GM12875 (cell line): ENCODE results near the gene CDK14.

Source experiments
- H3K4me3 ChIP-seq: one replicate; pipeline ENCODE4 v1.5.1; 2011; ENCODE audit warnings: low read depth, low read length, control low read depth
- TF ChIP-seq, protein P1 (sequence below): IDR thresholded peaks from 2 replicates; pipeline ENCODE4 v1.5.1; 2011; ENCODE audit warnings: low read depth, mild to moderate bottlenecking, control low read depth, inconsistent platforms, low read length, moderate library complexity, borderline replicate concordance; ENCODE audit not compliant: insufficient read depth

Gene CDK14

GRCh38 chr7:90654718-90655427, 58.8 kb downstream of the CDK14 start:
- H3K4me3 ChIP-seq: no peak overlapping the region
- TF ChIP-seq, protein P1, sequence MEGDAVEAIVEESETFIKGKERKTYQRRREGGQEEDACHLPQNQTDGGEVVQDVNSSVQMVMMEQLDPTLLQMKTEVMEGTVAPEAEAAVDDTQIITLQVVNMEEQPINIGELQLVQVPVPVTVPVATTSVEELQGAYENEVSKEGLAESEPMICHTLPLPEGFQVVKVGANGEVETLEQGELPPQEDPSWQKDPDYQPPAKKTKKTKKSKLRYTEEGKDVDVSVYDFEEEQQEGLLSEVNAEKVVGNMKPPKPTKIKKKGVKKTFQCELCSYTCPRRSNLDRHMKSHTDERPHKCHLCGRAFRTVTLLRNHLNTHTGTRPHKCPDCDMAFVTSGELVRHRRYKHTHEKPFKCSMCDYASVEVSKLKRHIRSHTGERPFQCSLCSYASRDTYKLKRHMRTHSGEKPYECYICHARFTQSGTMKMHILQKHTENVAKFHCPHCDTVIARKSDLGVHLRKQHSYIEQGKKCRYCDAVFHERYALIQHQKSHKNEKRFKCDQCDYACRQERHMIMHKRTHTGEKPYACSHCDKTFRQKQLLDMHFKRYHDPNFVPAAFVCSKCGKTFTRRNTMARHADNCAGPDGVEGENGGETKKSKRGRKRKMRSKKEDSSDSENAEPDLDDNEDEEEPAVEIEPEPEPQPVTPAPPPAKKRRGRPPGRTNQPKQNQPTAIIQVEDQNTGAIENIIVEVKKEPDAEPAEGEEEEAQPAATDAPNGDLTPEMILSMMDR: no peak

- no peak overlapping the region for H3K4me3 ChIP-seq
- TF ChIP-seq, protein P1: no peak
These were observed 59.4 kb downstream of the CDK14 start for GRCh38 chr7:90655566-90655965.

GRCh38 chr7:90657481-90657880, 61.4 kb downstream of the CDK14 start:
- TF ChIP-seq, protein P1: no peak
- H3K4me3 ChIP-seq: no peak overlapping the region

GRCh38 chr7:90660100-90660499, 64.0 kb downstream of the CDK14 start:
- TF ChIP-seq, protein P1: no peak
- H3K4me3 ChIP-seq: no peak overlapping the region

- TF ChIP-seq, protein P1: no peak
- H3K4me3 ChIP-seq: no peak overlapping the region
These were observed 64.7 kb downstream of the CDK14 start for GRCh38 chr7:90660819-90661218.

DNA sequence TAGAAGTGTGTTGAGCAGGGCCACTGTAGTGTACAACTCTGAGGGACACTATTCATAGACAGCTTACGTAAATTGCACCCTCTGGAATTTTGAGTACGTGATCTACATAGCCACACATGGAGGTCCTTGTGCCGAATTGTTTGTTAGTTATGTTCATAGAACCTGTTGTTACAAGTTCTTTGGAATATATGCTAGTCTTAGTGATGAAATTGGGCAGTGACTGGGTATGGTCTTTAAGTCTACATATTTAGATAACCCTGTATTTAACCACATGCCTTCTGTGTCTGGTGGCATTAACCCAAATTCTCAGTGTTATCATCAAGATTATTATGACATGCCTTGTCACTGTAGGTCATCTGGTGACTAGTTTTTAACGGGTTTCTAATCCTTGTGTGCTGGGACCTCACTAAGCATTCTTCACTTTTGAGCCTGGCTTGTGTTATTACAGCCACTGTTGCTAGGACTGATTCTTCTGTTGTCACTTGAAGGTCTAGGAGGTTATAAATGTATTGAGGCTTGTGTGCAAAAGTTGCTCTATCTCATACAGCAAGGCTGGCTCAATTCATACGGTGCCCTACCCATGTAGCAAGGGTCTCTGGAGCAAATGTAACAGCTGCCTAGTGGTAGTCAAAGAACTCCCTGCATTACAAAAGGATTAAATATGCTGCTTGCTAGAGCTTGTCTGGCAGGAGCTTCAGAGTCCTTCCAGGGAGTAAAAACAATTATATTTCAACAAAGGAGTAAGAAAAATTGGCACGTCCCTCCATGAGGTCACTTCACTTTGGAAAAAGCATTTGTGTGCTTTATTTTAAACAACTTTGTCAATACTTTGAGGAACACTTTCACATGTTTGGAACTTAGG, 65.4 kb downstream of the CDK14 start:
- H3K4me3 ChIP-seq: no peak overlapping the region
- TF ChIP-seq, protein P1: no peak
